ENCODE measurements around the gene CCDC57.
A peak's percentile ranks its signal among the peaks of the same experiment; 100 is the strongest.
"Not testable (repeated sequence)": the region's sequence is repeated elsewhere in the genome, so short reads cannot be mapped to it uniquely, and the experiment has no call there.

CCDC57 gene

DNA sequence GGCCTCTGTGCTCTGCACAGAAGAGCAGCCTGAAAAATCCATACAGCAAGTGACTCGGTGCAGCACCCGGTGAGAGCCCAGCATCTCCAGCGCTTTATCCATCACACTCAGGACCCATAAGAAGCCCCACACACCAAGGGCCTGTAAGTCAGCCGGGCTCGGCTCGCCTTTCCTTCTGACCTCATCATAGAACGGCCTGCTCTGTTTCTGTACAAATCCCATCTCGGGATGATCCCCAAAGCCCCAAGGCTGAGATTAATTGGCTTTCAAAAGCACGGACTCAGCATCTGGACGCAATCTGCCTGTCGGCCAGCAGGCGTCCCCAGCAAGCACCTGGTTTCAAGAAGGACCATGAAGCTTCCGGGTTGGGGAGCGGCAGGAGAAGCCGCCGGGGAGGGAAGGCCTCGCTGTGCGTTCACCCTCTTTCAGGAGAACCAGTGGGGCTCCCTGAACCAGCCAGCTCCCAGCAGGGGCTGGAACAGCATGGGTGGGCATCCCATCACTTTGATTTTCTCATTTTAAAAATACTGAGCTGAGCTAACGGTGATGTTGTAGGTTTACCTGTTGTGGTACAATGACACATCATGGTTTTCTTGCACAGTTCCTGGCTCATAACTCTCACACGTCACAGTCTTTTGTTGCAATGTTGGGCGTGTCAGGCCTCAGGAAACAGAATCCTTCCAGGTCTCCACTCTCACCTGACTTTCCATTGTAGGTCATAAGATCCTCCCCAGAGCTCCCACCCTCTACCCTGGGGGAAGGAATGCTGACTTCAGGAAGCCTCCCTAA, 6.7 kb downstream of the CCDC57 start:
- FAIRE-seq, result no peak
- DNase-seq (ENCODE audit: insufficient read length, low spot score), result peak; percentile 80

DNA sequence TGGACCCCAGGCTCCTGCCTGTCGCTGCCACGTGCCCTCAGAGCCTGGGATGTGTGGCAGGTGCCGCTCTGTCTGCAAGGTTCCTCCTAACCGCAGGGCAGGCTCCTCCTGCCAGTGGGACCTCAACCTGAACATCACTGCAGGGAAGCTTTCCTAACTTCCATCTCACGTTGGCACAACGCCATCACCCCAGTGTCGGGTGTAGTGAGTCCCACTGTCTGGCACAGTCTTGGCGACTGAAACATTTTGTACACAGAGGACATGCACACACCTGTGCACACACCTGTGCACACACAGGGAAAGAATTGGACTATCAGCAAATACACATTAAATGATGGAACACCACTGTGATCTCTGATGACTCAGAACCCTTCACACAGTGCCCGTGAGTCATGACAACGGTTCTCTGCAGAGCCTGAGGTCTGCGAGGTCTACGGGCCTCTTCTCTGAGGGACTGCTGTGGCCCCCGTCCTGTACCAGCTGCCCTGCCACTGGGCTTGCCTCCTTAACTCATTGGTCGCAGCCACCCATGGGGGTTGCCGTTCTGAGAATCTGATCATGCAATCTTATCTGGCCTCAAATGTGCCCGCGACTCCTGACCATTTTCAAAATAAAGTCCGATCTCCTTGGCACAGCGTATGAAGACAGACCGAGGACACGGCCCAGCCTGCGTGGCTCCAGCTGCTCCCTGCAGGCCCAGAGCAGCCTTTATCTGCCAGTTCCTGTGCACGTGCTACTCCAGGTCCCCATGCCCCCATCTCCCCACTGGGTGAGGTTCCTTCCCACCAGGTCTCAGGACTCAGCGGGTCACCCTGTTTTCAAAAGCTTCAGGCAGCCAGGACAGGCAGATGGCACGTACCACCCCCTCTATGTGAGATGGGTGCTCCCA, 7.6 kb downstream of the CCDC57 start:
- DNase-seq (ENCODE audit: insufficient read length, low spot score) (no peak), FAIRE-seq (no peak)

DNA sequence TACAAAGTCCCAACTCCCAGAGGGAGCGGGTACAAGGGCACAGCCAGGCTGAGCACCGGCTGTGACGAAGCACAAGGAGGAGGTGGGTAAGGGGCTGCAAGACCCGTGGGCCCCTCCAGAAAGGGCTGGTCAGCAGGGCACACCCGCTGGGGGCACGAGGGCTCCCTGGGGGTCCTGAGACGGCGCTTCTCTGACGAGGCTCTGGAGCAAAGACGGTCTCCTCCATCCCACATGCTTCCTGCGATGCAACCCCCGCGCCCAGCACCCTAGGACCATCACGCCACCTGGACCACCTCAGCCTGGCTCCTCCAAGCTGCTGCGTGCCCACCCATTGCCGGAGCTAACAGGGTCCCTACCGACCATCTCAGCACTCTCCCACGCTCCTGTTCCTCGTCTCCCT, 8.7 kb downstream of the CCDC57 start:
- no peak for FAIRE-seq

DNA sequence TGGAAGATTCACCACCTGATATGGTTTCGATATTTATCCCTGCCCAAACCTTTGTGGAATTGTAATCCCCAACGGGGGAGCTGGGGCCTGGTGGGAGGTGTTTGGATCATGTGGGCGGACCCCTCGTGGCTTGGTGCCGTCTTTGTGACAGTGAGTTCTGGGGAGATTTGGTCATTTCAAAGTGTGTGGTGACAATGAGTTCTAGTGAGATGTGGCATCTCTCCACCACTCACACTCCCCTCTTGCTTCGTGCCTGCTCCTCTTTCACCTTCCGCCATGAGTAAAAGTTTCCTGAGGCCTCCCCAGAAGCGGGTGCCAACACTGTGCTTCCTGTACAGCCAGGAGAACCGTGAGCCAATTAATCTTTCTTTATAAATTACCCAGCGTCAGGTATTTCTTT, 9.7 kb downstream of the CCDC57 start:
- FAIRE-seq (no peak), DNase-seq (ENCODE audit: insufficient read length, low spot score) (no peak)

More for the DNA sequence above, 8.7 kb downstream of the CCDC57 start:
- DNase-seq (ENCODE audit: insufficient read length, low spot score), result no peak

DNA sequence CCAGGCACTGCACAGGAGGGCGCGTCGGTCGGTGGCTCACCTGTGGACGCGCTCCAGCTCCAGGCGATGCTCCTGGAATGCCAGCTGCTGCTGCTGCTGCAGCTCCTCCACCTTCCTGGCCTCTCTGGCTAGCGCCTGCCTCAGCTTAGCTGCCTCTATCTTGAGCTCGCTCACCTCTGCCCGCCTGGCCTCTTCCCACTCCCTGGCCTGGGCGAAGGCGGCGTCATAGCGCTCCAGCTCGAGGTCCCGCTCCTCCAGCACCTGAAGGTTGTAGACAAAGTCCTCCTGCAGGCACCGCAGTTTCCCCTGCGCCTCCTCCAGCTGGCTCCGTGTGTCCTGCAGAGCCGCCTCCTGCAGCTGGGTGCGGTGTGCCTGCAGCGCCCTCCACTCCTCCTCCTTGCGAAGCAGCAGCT, 11.1 kb downstream of the CCDC57 start:
- DNase-seq (ENCODE audit: insufficient read length, low spot score) (no peak), FAIRE-seq (no peak)

DNA sequence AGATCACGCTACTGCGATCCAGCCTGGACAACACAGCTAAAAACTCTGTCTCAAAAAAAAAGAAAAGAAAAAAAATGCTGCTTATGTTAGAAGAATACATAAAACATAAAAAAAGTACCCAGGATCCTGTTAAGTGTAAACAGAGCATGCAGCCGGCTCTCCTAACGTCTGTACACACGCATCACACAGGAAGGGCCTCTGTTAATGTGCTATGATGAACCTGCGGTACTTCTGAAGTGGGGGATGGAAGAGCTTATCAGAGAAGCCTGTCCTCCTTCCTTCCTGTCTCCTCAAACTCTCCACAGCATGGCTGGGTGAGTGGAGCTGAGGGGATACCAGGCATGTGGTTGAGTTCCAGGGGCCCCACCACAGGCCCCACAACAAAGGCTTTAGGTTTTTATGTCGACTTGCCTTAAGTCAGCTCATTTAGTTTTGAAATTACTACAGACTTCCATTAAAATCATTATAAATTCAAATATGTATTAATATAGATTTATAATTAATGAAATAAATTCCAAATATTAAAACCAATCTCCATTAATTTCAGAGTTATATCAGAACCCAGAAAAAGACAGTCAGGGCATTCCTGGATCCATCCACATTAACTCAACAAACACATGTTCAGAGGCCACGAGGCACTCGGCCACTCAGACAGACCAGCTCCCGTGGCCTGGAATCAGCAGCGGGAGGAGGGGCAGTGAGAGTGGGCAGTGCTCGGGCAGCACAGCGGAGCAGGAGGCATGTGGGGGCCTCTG, 11.7 kb downstream of the CCDC57 start:
- no peak for FAIRE-seq

DNA sequence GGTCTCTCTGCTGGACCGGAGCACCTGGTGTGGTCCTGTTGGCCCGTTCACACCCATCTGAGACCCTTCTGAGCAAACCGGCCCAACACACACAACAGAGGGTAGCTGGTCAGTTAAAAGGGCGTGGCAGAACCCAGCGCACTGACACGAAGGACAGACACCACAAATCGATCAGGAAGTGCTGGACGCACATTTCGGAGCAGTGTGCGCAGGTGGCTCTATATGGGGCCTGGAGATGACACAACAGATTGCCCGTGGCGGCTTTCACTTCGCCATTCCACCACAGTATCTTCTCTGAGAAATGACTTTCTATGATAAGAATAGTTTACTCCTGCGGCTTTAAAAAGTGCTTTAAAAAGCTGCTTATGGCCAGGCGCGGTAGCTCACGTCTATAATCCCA, 12.5 kb downstream of the CCDC57 start:
- DNase-seq (ENCODE audit: insufficient read length, low spot score) (no peak), FAIRE-seq (no peak)

More for the DNA sequence above, 11.7 kb downstream of the CCDC57 start:
- no peak for DNase-seq (ENCODE audit: insufficient read length, low spot score)

DNA sequence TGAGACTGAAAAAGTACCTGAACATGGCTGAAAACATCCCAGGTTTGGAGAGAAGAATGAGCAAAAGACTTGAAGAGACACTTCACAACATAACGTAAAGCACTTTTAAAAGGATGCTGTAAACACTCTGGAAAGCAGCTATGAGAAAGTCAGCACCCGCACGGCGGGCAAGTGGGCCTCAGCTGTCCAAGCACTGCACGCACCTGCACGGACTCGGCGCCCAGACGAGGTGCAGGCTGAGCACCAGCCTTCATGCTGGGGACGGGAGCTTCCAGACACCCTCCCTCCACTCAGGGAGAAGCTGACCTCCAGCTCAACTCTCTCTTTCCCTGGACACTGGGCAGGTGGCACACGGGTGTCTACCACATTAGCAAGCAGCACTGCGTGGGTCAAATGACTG, 13.1 kb downstream of the CCDC57 start:
- DNase-seq (ENCODE audit: insufficient read length, low spot score), result no peak
- no peak for FAIRE-seq

DNA sequence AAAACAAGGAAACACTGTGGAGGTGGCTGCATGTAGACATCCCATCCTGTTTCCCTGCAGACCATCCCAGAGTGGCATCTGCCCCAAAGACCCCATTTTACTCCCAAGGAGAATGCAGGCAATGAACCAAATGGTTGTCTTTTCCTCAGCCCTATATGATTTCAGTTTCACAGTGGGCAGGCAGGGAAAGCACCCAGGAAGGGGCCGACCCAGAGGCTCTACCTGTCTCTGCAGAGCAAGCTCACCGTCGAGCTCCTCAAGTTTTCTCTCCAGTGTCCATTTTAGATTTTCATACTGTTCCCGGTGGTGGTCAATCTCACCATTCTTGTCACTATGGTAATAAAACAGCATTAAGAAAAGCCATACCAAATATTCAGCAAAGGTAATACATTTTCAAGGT, 14.6 kb downstream of the CCDC57 start:
- FAIRE-seq (no peak), DNase-seq (ENCODE audit: insufficient read length, low spot score) (no peak)

DNA sequence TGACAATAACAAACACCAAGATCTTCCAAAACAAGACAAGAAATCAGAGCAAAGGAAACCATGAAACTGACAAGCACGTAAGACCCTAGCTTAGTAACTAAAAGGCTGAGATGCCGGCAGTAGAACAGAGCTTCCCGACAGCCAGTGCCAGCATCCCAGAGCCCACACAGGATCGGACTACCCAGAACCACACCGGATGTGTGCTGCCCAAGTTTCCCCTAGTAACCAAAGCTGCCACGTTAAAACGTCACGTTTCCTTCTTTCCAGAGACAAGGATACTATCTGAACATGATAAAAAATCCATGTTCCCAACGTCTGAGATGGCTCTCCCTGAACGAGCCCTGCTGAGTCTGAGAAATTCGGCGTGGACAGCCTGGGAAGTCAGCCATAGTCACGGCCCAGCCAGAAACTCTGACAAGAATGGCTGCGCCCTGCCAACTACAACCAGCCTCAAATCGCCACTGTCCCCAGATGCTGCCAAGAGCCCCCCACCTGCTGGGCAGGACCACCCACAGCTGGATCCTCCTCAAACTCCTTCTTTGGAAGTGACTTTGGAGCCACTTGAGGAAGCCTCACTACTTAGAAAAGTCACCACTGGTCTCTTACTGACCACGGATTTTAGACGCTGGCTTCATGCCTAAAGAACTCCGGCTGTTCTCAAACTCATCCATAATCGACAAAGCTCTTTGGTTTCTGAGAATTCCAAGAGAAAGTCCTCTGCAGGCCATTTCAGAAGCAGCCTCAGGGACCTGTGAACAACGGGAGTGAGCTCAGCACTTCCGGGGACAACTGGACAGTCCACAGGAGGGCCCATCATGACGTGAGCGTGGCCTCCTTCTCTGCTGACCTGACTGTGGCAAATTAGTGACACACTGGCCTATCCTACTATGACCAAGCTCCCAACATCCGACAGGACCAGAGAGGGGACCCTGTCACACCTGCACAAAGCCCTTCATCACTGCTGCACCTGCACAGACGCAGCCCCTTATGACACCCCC, 16.7 kb downstream of the CCDC57 start:
- no peak for FAIRE-seq
- DNase-seq (ENCODE audit: insufficient read length, low spot score), result no peak

DNA sequence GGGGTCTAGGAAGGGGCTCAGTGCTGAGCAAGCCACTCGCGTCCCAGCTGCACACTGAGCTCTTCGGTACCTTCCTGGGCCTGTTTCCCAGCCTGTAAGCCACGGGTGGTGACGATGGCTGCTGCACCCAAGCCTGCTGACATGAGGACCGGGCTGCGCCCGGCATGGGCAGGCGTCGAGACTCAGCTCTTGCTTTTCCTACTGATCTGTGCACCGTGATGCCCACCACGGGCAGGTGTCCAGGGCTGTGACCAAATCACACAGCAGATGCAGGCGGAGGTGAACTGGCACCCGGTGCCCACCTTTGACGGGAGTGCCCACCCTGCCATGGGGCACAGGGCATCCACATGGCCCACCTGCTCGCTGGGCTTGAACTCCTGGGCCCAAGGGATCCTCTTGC, 17.9 kb downstream of the CCDC57 start:
- FAIRE-seq, result no peak
- DNase-seq (ENCODE audit: insufficient read length, low spot score), result no peak

DNA sequence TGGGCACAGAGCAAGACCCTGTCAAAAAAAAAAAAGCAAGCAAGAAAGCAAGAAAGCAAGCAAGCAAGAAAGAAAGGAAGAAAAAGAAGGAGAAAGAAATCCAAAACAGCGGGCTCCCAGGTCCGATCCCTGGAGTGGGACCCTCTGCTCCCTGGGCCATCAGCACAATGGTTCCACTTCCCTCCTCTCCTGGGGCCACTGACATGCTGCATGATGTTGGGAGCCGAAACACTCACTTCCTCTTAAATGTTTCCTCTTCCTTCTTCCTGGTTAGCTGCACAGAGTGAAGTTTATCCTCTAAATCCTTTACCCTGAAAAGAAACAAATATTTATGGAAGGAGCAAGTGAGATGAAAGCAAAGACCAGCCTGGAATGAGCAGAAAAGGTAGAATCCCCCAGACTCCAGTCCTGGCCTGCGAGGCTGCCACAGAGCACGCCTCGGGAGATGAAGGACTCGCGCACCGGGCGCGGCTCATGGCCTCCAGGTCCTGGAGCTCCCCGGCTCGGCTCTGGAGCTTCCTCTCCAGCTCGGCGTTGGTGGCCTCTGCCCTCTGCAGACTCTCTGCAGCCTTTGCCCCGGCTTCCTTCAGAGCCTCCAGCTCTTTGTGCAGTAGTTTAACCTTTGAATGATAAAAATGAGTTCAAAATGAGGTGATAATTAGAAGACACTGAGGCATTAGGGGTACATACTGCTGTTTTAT, 19.0 kb downstream of the CCDC57 start:
- no peak for DNase-seq (ENCODE audit: insufficient read length, low spot score)
- FAIRE-seq, result peak; percentile 90

DNA sequence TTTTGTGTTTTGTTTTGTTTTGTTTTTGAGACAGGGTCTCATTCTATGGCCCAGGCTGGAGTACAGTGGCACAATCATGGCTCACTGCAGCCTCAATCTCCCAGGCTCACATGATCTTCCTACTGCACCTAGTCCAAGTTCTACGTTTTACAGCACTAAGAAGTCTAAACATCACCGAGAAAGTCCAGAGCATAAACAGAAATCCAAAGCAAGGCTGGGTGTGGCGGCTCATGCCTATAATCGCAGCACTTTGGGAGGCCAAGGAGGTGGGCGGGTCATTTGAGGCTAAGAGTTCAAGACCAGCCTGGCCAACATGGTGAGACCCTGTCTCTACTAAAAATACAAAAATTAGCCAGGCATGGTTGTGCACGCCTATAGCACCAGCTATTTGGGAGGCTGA, 19.6 kb downstream of the CCDC57 start:
- not testable (repeated sequence) for FAIRE-seq; DNase-seq (ENCODE audit: insufficient read length, low spot score)

DNA sequence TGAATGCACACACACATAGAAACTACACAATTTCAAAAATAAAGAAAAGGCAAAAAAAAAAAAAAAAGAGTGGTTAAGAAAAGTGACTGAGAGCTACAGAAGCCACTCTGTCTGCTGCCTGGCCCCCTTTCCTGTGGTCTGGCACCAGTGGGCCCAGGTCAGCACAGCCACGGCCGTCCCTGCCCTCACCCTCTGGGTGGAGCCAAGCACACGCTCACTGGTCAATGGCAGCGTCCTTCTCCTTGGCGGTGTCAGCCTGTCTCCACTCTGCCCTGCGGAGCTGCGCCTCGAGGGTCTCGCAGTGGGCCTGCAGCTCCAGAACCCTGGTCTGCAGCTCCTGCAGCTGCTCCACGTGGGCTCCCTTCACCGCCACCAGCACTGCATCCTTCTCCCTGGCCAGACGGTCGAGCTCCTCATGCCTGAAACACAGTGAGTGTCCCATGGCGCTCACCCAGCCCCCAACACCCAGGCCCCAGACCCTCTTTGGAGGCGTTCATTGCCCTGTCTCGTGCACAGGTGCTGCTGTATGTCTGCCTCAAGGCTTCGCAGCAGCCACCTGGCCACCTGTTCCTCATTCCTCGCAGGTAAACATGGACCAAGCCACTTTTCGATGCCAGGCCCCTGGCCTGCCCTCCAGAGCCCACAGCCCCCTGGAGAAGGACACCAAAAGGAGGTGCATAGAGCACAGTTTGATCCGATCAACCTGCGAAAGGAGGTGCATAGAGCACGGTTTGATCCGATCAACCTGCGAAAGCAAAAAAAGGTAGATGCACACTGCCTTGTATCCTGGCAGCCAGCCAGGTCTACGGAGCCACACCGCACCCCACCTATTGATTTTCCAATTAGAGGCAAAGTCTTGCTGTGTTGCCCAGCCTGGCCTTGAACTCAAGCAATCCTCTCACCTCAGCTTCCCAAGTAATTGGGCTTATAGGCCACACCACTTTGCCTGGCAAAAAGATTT, 24.4 kb downstream of the CCDC57 start:
- FAIRE-seq, result no peak
- no peak for DNase-seq (ENCODE audit: insufficient read length, low spot score)

DNA sequence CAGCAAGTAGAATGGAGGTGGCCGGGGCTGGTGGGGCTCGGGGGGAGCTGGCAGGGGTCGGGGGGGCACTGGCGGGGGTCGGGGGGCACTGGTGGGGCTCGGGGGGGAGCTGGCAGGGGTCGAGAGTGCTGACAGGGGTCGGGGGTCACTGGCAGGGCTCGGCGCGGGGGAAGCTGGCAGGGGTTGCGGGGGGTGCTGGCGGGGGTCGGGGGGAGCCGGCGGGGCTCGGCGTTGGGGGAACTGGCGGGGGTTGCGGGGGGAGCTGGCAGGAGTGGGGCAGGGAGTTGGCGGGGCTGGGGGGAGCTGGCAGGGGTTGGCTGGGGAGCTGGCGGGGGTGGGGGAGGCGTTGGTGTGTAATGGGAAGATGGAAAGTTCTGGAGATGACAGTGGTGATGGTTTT, 25.1 kb downstream of the CCDC57 start:
- no peak for FAIRE-seq

DNA sequence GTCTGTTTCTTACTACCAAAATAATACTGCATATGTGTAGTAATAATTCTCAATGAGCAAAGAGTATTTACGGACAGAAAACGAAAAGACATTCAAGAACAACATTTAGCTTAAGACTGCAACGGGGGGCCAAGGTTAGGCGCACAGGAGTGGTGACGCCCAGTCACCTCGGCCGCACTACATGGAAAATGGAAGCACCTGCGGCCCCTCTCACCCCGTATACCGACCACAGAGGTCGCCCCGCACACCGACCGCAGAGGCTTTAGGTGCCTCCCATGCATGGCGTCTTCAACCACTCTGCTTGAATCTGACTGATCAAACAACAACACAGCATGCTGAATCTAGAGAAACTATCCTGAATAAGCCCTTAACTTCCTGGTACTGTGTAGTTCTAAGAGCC, 26.4 kb downstream of the CCDC57 start:
- no peak for FAIRE-seq
- DNase-seq (ENCODE audit: insufficient read length, low spot score), result no peak

More for the DNA sequence above, 25.1 kb downstream of the CCDC57 start:
- DNase-seq (ENCODE audit: insufficient read length, low spot score), result no peak

DNA sequence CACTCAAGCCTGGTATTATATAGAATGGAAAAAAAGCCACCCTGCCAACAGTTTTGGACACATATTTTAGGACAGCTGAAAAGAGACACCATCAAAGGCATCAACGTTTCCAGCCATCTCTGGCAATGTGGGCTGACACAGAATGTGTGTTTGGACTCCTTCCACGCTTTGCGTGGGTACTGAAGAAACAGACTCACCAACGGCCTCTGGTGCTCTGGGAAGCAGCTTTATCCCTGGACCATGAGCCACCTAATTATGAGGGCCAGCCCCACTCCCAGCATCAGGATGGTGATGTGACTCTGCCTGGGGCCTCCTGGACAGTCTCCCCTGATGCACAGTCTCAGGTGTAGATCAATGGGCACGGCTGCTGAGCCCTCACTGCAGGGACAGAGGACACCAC, 27.9 kb downstream of the CCDC57 start:
- FAIRE-seq, result no peak

More for the DNA sequence above, 27.9 kb downstream of the CCDC57 start:
- DNase-seq (ENCODE audit: insufficient read length, low spot score), result no peak

Data from HTR-8/SVneo (cell line).